PC-3 (cell line): ENCODE measurements around the gene CHAF1A. TPM values are rescaled to one million over a fixed set of nuclear protein-coding genes. Genes with fewer than 3 reads are reported as not detected.

Experiments used
- ATAC-seq: fragments of 200-7000 bp; cut with Tn5 transposase; 2 replicates; pipeline ENCODE4 v1.9.1; 2020; ENCODE audit warnings: mild to moderate bottlenecking, moderate library complexity
- BruUV-seq: library from RNA; stranded (reverse); fragments of 400-500 nt; replicated peaks from 2 replicates; lab custom pipeline; 2021; lab: Mats Ljungman, UMichigan
- CTCF ChIA-PET: fragments of 300-600 bp; sonication (Branson Sonifier 250); formaldehyde crosslinking; loops from one replicate; lab custom pipeline; 2022; ENCODE audit warnings: antibody characterized with exemption; lab: Charles Lee
- POLR2A ChIA-PET: fragments of 300-600 bp; sonication (Branson Sonifier 250); formaldehyde crosslinking; loops from one replicate; lab custom pipeline; 2022; ENCODE audit warnings: antibody characterized with exemption; ENCODE audit not compliant: unreplicated experiment; lab: Charles Lee
- DNase-seq: peaks from one replicate; pipeline ENCODE4 v3.0.0-alpha.2; 2015
- H2AFZ ChIP-seq: fragments of 300-600 bp; sonication (generic); 2 replicates; pipeline ENCODE4 v1.6.0; 2016; ENCODE audit warnings: antibody characterized with exemption, low read length
- H3F3A ChIP-seq: fragments of 300-600 bp; sonication (generic); one replicate; pipeline ENCODE4 v1.6.0; 2017; ENCODE audit warnings: antibody characterized with exemption, low read length, control low read depth, mild to moderate bottlenecking; ENCODE audit not compliant: unreplicated experiment
- H3K27ac ChIP-seq: fragments of 300-600 bp; sonication (generic); 2 replicates; pipeline ENCODE4 v1.5.1; 2016; ENCODE audit warnings: mild to moderate bottlenecking, low read length
- H3K27me3 ChIP-seq: fragments of 300-600 bp; sonication (generic); 2 replicates; pipeline ENCODE4 v1.6.1; 2016; ENCODE audit warnings: low read length, mixed read lengths
- H3K36me3 ChIP-seq: fragments of 300-600 bp; sonication (generic); 2 replicates; pipeline ENCODE4 v1.6.1; 2016; ENCODE audit warnings: low read depth, mixed run types, low read length, mixed read lengths
- H3K4me1 ChIP-seq: fragments of 300-600 bp; sonication (generic); 2 replicates; pipeline ENCODE4 v1.5.1; 2016; ENCODE audit warnings: low read length; ENCODE audit not compliant: insufficient read depth
- H3K4me2 ChIP-seq: fragments of 300-600 bp; sonication (generic); 2 replicates; pipeline ENCODE4 v1.6.0; 2016; ENCODE audit warnings: low read length
- H3K4me3 ChIP-seq: fragments of 300-600 bp; sonication (generic); 2 replicates; pipeline ENCODE4 v1.5.1; 2016; ENCODE audit warnings: mild to moderate bottlenecking, low read length, mixed read lengths
- H3K79me2 ChIP-seq: fragments of 300-600 bp; sonication (generic); 2 replicates; pipeline ENCODE4 v1.6.1; 2017; ENCODE audit warnings: low read length, mixed read lengths
- H3K9ac ChIP-seq: fragments of 300-600 bp; sonication (generic); 2 replicates; pipeline ENCODE4 v1.6.0; 2016; ENCODE audit warnings: mild to moderate bottlenecking, low read length
- H3K9me2 ChIP-seq: fragments of 300-600 bp; sonication (generic); replicated peaks from 2 replicates; pipeline ENCODE4 v1.6.1; 2016; ENCODE audit warnings: mixed run types, low read length, mixed read lengths
- H3K9me3 ChIP-seq: fragments of 300-600 bp; sonication (generic); 2 replicates; pipeline ENCODE4 v1.6.1; 2016; ENCODE audit warnings: low read length, mixed read lengths
- H4K20me1 ChIP-seq: fragments of 300-600 bp; sonication (generic); 2 replicates; pipeline ENCODE4 v1.6.1; 2016; ENCODE audit warnings: low read length, mixed read lengths
- CTCF ChIP-seq: fragments of 300-600 bp; sonication (generic); conservative IDR thresholded peaks from 2 replicates; pipeline ENCODE4 v1.5.1; 2017; ENCODE audit warnings: antibody characterized with exemption, low read depth, mild to moderate bottlenecking, low read length
- EZH2 ChIP-seq: fragments of 300-600 bp; sonication (generic); IDR thresholded peaks from one replicate; pipeline ENCODE4 v1.6.1; 2017; ENCODE audit warnings: antibody characterized with exemption, mild to moderate bottlenecking, low read length; ENCODE audit not compliant: unreplicated experiment
- EZH2phosphoT487 ChIP-seq: fragments of 300-600 bp; sonication (generic); IDR thresholded peaks from 2 replicates; pipeline ENCODE4 v1.6.1; 2018; ENCODE audit warnings: mild to moderate bottlenecking, antibody characterized with exemption, low read length, borderline replicate concordance
- intact Hi-C: fragments of 100-400 bp; cut with micrococcal nuclease; formaldehyde crosslinking; loops from 2 replicates; pipeline ENCODE4 v1.9.0; 2023
- total RNA-seq: library from RNA; depleted of rRNA; stranded (reverse); fragments of >200 nt; gene quantifications from 2 replicates; pipeline ENCODE4 v1.2.3, GENCODE V29; 2014

Gene CHAF1A
- total RNA-seq, 1 experiment from 2014 or later, result 48.9 TPM

- no peak for DNase-seq
- Histone ChIP-seq H3K9ac (no peak overlapping the region), H2AFZ (no peak overlapping the region), H3K4me3 (no peak overlapping the region), H3K36me3 (peaks cover 4% of the 10 kb centered on the region; the same call in 1 of the 2 replicates), H3K79me2 (peaks cover 79% of the 10 kb centered on the region), H3K9me2 (no peaks in the 10 kb centered on the region), H3F3A (no peaks in the 10 kb centered on the region), H4K20me1 (peaks cover 8% of the 10 kb centered on the region; the same call in 1 of the 2 replicates), H3K4me2 (no peak overlapping the region), H3K9me3 (no peaks in the 10 kb centered on the region), H3K4me1 (peaks cover 12% of the 10 kb centered on the region), H3K27ac (no peak overlapping the region), H3K27me3 (no peaks in the 10 kb centered on the region)
- no peak for ATAC-seq
- ChIA-PET CTCF (no interaction called here), POLR2A (no interaction called here)
- intact Hi-C loops, result no loop called here
- BruUV-seq, result no TSS peak
- TF ChIP-seq CTCF (no peak), EZH2phosphoT487 (no peak), EZH2 (no peak)
These were observed 5.3 kb upstream of the CHAF1A start for GRCh38 chr19:4396949-4397783.

DNA sequence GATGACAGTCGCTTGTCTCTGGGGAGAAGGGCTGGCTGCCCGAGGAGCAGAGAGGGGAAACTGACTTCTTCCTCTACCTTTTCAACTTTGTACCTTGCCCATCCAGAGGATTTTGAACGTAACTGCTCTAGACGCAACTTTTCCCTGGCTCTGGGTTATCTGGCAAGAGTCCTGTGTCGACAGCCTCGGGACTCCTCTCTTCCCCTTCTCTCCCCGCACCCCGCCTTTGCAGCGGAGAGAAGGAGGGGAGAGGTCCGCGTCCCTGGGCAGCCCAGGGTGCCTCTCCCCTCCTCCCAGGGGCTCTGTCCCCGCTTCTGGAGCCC is 2.7 kb upstream of the CHAF1A start:
- no peak overlapping the region for H3K27ac ChIP-seq
- ChIA-PET POLR2A (no interaction called here), CTCF (interaction anchor here (0.6 to 1.0 kb wide), 7 partner anchors 18 to 104 kb away, joined by 3 to 8 read pairs (median 5); partner anchors contain the start of genes HDGFL2 and MPND)
- peak overlapping the region; percentile 34; the same call in 1 of the 2 replicates for H2AFZ ChIP-seq
- no peaks in the 10 kb centered on the region for H3K9me2 ChIP-seq
- H3K4me3 ChIP-seq, result peak overlapping the region; percentile 97
- H3K9me3 ChIP-seq, result no peaks in the 10 kb centered on the region
- peaks cover 16% of the 10 kb centered on the region; the same call in 1 of the 2 replicates for H4K20me1 ChIP-seq
- no peak for TF ChIP-seq EZH2phosphoT487
- intact Hi-C loops, result loop anchor here (1.0 kb wide), 1 partner anchor 25 kb away; no protein-coding TSS in a partner anchor
- H3K79me2 ChIP-seq, result peaks cover 76% of the 10 kb centered on the region
- peak; percentile 1 for ATAC-seq
- no TSS peak for BruUV-seq
- H3F3A ChIP-seq, result no peaks in the 10 kb centered on the region
- peak overlapping the region; percentile 94 for H3K9ac ChIP-seq
- peaks cover 4% of the 10 kb centered on the region; the same call in 1 of the 2 replicates for H3K36me3 ChIP-seq
- H3K4me1 ChIP-seq, result peaks cover 24% of the 10 kb centered on the region
- H3K4me2 ChIP-seq, result peak overlapping the region; percentile 97
- no peaks in the 10 kb centered on the region for H3K27me3 ChIP-seq
- peak; percentile 9 for DNase-seq

DNA sequence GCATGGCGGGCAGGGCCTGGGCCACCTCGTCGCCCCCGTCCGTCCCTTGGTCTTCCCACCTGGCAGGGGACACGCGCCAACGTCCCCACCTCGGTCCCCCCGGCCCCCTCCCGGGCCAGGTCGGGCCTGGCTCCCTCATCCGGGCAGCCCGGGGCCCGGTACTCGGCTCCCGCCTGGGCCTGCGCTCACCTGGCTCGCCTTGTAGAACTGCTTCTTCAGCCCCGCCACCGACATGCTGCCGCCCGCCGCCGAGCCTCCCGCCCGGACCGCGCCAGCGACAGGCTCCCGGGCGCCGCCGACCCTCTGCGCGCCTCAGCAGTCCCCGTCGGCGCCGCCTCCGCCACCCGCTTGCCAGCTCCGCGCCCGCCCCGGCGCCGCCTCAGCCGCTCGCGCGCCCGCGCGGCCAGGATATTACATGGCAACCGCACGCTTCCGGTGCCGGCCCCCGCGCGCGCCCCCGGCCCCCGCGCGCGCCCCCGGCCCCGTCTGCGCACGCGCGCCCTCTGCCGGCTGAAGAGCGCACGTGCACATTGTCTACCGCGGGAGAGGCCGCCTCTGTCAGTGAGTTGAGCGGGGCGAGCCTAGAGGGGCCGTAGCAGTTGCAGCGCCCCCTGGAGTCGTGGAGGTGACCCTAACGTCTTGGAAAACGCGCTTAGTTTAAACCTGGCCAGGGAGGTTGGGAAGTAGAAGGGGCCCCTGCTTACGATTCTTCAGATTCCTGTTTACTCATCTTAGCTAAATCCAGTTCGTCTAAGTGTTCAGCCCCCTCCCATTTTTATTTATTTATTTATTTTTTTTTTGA is 2.1 kb upstream of the CHAF1A start, which contains the start of gene SH3GL1:
Gene SH3GL1, minus strand, starts transcription at position 413 of the 802 bp plus-strand sequence. Its CDS starts 179 bp downstream, at position 234.
- POLR2A ChIA-PET, result no interaction called here
- H3K9ac ChIP-seq, result peak within 1 kb of the TSS; percentile 94
- peaks cover 24% of the 10 kb centered on the region for H3K4me1 ChIP-seq
- no peaks in the 10 kb centered on the region for H3K9me3 ChIP-seq
- H3K4me3 ChIP-seq, result peak within 1 kb of the TSS; percentile 97
- CTCF ChIA-PET, result interaction anchor here (0.6 to 1.0 kb wide), 7 partner anchors 19 to 105 kb away, joined by 3 to 8 read pairs (median 5); partner anchors contain the start of genes HDGFL2 and MPND
- peaks cover 76% of the 10 kb centered on the region for H3K79me2 ChIP-seq
- no TSS peak for BruUV-seq
- peaks cover 4% of the 10 kb centered on the region; the same call in 1 of the 2 replicates for H3K36me3 ChIP-seq
- no peaks in the 10 kb centered on the region for H3K27me3 ChIP-seq
- intact Hi-C loops, result loop anchor here (1.0 kb wide), 1 partner anchor 26 kb away; no protein-coding TSS in a partner anchor
- ATAC-seq (peak; percentile 57), DNase-seq (peak; percentile 80)
- H3K27ac ChIP-seq, result no peak within 1 kb of the TSS
- H3K9me2 ChIP-seq, result no peaks in the 10 kb centered on the region
- TF ChIP-seq EZH2 (no peak), EZH2phosphoT487 (no peak), CTCF (peak; percentile 74)
- H3F3A ChIP-seq, result no peaks in the 10 kb centered on the region
- peak within 1 kb of the TSS; percentile 97 for H3K4me2 ChIP-seq
- peaks cover 16% of the 10 kb centered on the region; the same call in 1 of the 2 replicates for H4K20me1 ChIP-seq
- peak within 1 kb of the TSS; percentile 34; the same call in 1 of the 2 replicates for H2AFZ ChIP-seq
